SK-N-SH (cell line): ENCODE results near the gene RIOK1.

Source experiments
- CHD2 ChIP-seq: fragments of 150-350 bp; IDR thresholded peaks from 2 replicates; pipeline ENCODE4 v1.6.1; 2018; ENCODE audit warnings: low read length; ENCODE audit not compliant: partially characterized antibody
- CTCF ChIP-seq: fragments of 200-600 bp; sonication (generic); IDR thresholded peaks from 2 replicates; pipeline ENCODE4 v1.6.1; 2017; ENCODE audit warnings: antibody characterized with exemption, mild to moderate bottlenecking, moderate library complexity
- EZH2phosphoT487 ChIP-seq: fragments of 200-600 bp; sonication (generic); IDR thresholded peaks from 2 replicates; pipeline ENCODE4 v1.6.1; 2017; ENCODE audit warnings: low read depth, mixed run types, mild to moderate bottlenecking, antibody characterized with exemption, moderate library complexity, borderline replicate concordance
- MEF2A ChIP-seq: IDR thresholded peaks from 2 replicates; pipeline ENCODE4 v1.4.0; 2012; ENCODE audit warnings: low read depth, borderline replicate concordance
- PBX3 ChIP-seq: IDR thresholded peaks from 2 replicates; pipeline ENCODE4; 2012
- YY1 ChIP-seq: IDR thresholded peaks from 2 replicates; pipeline ENCODE4 v1.4.0; 2012; ENCODE audit warnings: low read depth, mild to moderate bottlenecking

- TF ChIP-seq PBX3 (no peak), CTCF (no peak), YY1 (no peak), EZH2phosphoT487 (no peak), MEF2A (no peak), CHD2 (no peak)
Measured at GRCh38 chr6:7440476-7440875, 50.9 kb downstream of the RIOK1 start.
